ENCODE data around the gene SDF4.
A peak's percentile ranks its signal among the peaks of the same experiment; 100 is the strongest.

Gene SDF4

GRCh38 chr1:1231400-1232207 is at the start of gene SDF4:
Gene SDF4, minus strand, starts transcription at chr1:1232001. Its CDS starts 3,229 bp downstream, at chr1:1228772.
- peak; percentile 88 to 97 for DNase-seq

- no peak for DNase-seq
Measured at GRCh38 chr1:1280782-1281481, 49.1 kb upstream of the SDF4 start.

GRCh38 chr1:1279028-1279427 is 47.2 kb upstream of the SDF4 start:
- no peak for DNase-seq

- no peak for DNase-seq
Measured at GRCh38 chr1:1278620-1279019, 46.8 kb upstream of the SDF4 start.

- no peak for DNase-seq
Measured at GRCh38 chr1:1275836-1276235, 44.0 kb upstream of the SDF4 start.

GRCh38 chr1:1274931-1275431 is 43.2 kb upstream of the SDF4 start:
- DNase-seq = no peak

- no peak for DNase-seq
Measured at GRCh38 chr1:1274299-1274930, 42.6 kb upstream of the SDF4 start.

GRCh38 chr1:1273512-1274298 is 41.9 kb upstream of the SDF4 start, which contains the start of gene UBE2J2:
Gene UBE2J2, minus strand, starts transcription at chr1:1273854. Its CDS starts 5,862 bp downstream, at chr1:1267992.
- peak; percentile 46 to 78 for DNase-seq

GRCh38 chr1:1273209-1273511 is 41.4 kb upstream of the SDF4 start:
- no peak for DNase-seq

- no peak for DNase-seq
Measured at GRCh38 chr1:1272341-1273208, 40.8 kb upstream of the SDF4 start.

- no peak for DNase-seq
Measured at GRCh38 chr1:1270813-1271212, 39.0 kb upstream of the SDF4 start.

- no peak for DNase-seq
Measured at GRCh38 chr1:1268284-1268682, 36.5 kb upstream of the SDF4 start.

- DNase-seq = no peak
Measured at GRCh38 chr1:1267488-1268283, 35.9 kb upstream of the SDF4 start.

GRCh38 chr1:1264868-1265272 is 33.1 kb upstream of the SDF4 start:
- DNase-seq = no peak

GRCh38 chr1:1264026-1264425 is 32.2 kb upstream of the SDF4 start:
- DNase-seq = no peak

- DNase-seq = no peak
Measured at GRCh38 chr1:1262758-1263157, 31.0 kb upstream of the SDF4 start.

GRCh38 chr1:1262071-1262470 is 30.3 kb upstream of the SDF4 start:
- no peak for DNase-seq

- no peak for DNase-seq
Measured at GRCh38 chr1:1260843-1261560, 29.2 kb upstream of the SDF4 start.

GRCh38 chr1:1259951-1260600 is 28.3 kb upstream of the SDF4 start:
- DNase-seq = no peak

- no peak for DNase-seq
Measured at GRCh38 chr1:1259540-1259939, 27.7 kb upstream of the SDF4 start.

All from NCI-H187 (cell line).